Activated CD4-positive, alpha-beta T cell treated with anti-CD3 and anti-CD28 coated beads, Interleukin-2, amount 10 ng/mL, durations not matched to agents 24 days and 14 days (primary cell): Measurements from ENCODE around the gene RNF20. TPM values are rescaled to one million over a fixed set of nuclear protein-coding genes. Genes with fewer than 3 reads are reported as not detected.
"Not testable (repeated sequence)": the region's sequence is repeated elsewhere in the genome, so short reads cannot be mapped to it uniquely, and the experiment has no call there.

ENCODE experiments used
- DNase-seq: peaks from one replicate; pipeline ENCODE4 v3.0.0; 2022
- H3K27ac Mint-ChIP-seq: one replicate; pipeline ENCODE4 v1.8.0; 2022; ENCODE audit warnings: mild to moderate bottlenecking, mixed read lengths
- H3K27me3 Mint-ChIP-seq: one replicate; pipeline ENCODE4 v1.8.0; 2022; ENCODE audit warnings: mixed read lengths
- H3K36me3 Mint-ChIP-seq: one replicate; pipeline ENCODE4 v1.8.0; 2022; ENCODE audit warnings: low read depth, mild to moderate bottlenecking, mixed read lengths
- H3K4me1 Mint-ChIP-seq: one replicate; pipeline ENCODE4 v1.8.0; 2021; ENCODE audit warnings: mixed read lengths
- H3K4me3 Mint-ChIP-seq: one replicate; pipeline ENCODE4 v1.8.0; 2022; ENCODE audit warnings: mild to moderate bottlenecking, moderate library complexity, mixed read lengths
- H3K9me3 Mint-ChIP-seq: one replicate; pipeline ENCODE4 v1.8.0; 2021; ENCODE audit warnings: mixed read lengths
- intact Hi-C: fragments of 100-400 bp; cut with micrococcal nuclease; formaldehyde crosslinking; loops from one replicate; pipeline ENCODE4 v1.15.1; 2023
- total RNA-seq: library from RNA; stranded (reverse); gene quantifications from 2 replicates; pipeline ENCODE4 v1.2.3, GENCODE V29; 2022

RNF20 gene
- total RNA-seq, 1 donor from 2014 or later, result 43.8 TPM

- Mint-ChIP-seq H3K36me3 (no peaks in the 10 kb centered on the region), H3K4me1 (peaks cover 4% of the 10 kb centered on the region)
Observed at GRCh38 chr9:101512116-101512515, 21.5 kb upstream of the RNF20 start.

DNA sequence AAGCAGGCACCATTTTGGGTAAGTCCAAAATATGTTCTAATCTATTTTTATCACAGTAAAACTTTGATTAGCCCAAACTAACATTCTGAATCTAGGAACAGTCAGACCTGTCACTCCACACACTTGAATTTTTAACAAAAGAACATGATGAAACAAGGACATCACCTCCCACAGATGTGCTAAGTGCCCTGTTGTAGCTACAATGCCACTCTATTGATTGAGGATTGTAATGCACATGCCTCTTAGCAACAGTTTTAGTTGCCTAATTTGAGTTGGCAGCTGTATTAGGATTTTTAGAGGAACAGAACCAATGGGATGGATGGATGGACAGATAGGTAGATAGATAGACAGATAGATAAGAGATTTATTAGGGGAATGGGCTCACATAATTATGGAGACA, 20.3 kb upstream of the RNF20 start:
- H3K27me3 Mint-ChIP-seq, result peaks cover 6% of the 10 kb centered on the region
- H3K4me3 Mint-ChIP-seq, result no peak overlapping the region
- no peaks in the 10 kb centered on the region for H3K9me3 Mint-ChIP-seq
- intact Hi-C loops, result no loop called here
- H3K27ac Mint-ChIP-seq, result no peak overlapping the region
- peaks cover 4% of the 10 kb centered on the region for H3K4me1 Mint-ChIP-seq
- DNase-seq, result peak; percentile 15
- no peaks in the 10 kb centered on the region for H3K36me3 Mint-ChIP-seq

More at GRCh38 chr9:101512116-101512515, 21.5 kb upstream of the RNF20 start:
- intact Hi-C loops, result no loop called here
- H3K27me3 Mint-ChIP-seq, result peaks cover 8% of the 10 kb centered on the region
- no peak overlapping the region for H3K4me3 Mint-ChIP-seq
- peak; percentile 19 for DNase-seq
- H3K27ac Mint-ChIP-seq, result no peak overlapping the region
- H3K9me3 Mint-ChIP-seq, result no peaks in the 10 kb centered on the region

DNA sequence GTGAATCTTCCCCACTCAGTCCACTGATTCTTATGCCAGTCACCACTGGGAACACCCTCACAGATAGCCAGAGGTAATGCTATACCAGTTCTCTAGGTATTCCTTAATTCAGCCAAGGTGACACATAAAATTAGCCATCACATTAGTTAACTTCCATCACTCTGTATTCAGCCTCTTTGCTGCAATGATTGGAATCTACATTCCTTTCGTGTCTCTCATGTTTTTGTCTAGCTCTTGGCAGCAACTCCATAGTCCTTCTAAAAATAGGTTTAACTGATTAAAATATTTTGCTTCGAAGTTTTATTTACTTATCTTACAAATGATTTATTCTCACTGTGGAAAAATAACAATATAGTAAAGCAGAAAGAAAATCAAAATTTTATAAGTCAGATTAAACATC, 19.6 kb upstream of the RNF20 start:
- no peak overlapping the region for H3K27ac Mint-ChIP-seq
- intact Hi-C loops, result no loop called here
- H3K4me3 Mint-ChIP-seq, result no peak overlapping the region
- DNase-seq, result no peak
- H3K9me3 Mint-ChIP-seq, result no peaks in the 10 kb centered on the region
- no peaks in the 10 kb centered on the region for H3K36me3 Mint-ChIP-seq
- H3K27me3 Mint-ChIP-seq, result peaks cover 6% of the 10 kb centered on the region
- peaks cover 4% of the 10 kb centered on the region for H3K4me1 Mint-ChIP-seq

DNA sequence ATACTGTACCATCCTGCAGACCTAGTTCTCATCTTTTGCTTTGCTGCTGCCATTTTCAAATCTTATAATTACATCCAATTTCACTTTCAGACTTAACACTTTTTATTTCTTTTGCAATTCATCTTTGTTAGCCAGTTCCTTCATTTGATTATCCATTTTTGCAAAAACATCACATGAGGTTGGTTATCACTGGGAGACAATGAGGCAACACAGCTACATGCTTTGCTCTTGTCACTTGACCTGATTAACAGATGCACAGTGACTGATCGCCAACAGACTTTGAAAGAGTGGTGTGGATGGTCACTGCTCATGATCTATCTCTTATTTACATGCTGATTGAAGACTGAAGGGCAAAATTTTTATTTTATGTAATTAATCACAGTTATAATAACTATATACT, 17.0 kb upstream of the RNF20 start:
- Mint-ChIP-seq H3K4me1 (peaks cover 8% of the 10 kb centered on the region), H3K27ac (no peak overlapping the region), H3K9me3 (no peaks in the 10 kb centered on the region), H3K27me3 (peaks cover 11% of the 10 kb centered on the region), H3K4me3 (no peak overlapping the region), H3K36me3 (no peaks in the 10 kb centered on the region)
- intact Hi-C loops, result no loop called here
- DNase-seq, result peak; percentile 20

- H3K36me3 Mint-ChIP-seq, H3K4me1 Mint-ChIP-seq, H3K9me3 Mint-ChIP-seq, DNase-seq, intact Hi-C loops, H3K27ac Mint-ChIP-seq, H3K4me3 Mint-ChIP-seq: not testable (repeated sequence)
- peaks cover 12% of the 10 kb centered on the region for H3K27me3 Mint-ChIP-seq
Observed at GRCh38 chr9:101518489-101518888, 15.2 kb upstream of the RNF20 start.

GRCh38 chr9:101524371-101524770, 9.3 kb upstream of the RNF20 start:
- Mint-ChIP-seq H3K27ac (no peak overlapping the region), H3K4me1 (peaks cover 8% of the 10 kb centered on the region), H3K27me3 (peaks cover 16% of the 10 kb centered on the region), H3K4me3 (no peak overlapping the region), H3K9me3 (no peaks in the 10 kb centered on the region), H3K36me3 (no peaks in the 10 kb centered on the region)
- no peak for DNase-seq
- intact Hi-C loops, result no loop called here

- Mint-ChIP-seq H3K36me3 (no peaks in the 10 kb centered on the region), H3K27ac (no peak overlapping the region), H3K4me1 (peaks cover 5% of the 10 kb centered on the region), H3K4me3 (no peak overlapping the region), H3K27me3 (peaks cover 12% of the 10 kb centered on the region), H3K9me3 (no peaks in the 10 kb centered on the region)
- DNase-seq, result no peak
- intact Hi-C loops, result no loop called here
Observed at GRCh38 chr9:101527066-101527465, 6.6 kb upstream of the RNF20 start.

- no peaks in the 10 kb centered on the region for H3K36me3 Mint-ChIP-seq
- peaks cover 12% of the 10 kb centered on the region for H3K27me3 Mint-ChIP-seq
- DNase-seq, result no peak
- H3K4me1 Mint-ChIP-seq, result peaks cover 6% of the 10 kb centered on the region
- no peaks in the 10 kb centered on the region for H3K9me3 Mint-ChIP-seq
- H3K27ac Mint-ChIP-seq, result no peak overlapping the region
- intact Hi-C loops, result no loop called here
- H3K4me3 Mint-ChIP-seq, result no peak overlapping the region
Observed at GRCh38 chr9:101528015-101528414, 5.6 kb upstream of the RNF20 start.

DNA sequence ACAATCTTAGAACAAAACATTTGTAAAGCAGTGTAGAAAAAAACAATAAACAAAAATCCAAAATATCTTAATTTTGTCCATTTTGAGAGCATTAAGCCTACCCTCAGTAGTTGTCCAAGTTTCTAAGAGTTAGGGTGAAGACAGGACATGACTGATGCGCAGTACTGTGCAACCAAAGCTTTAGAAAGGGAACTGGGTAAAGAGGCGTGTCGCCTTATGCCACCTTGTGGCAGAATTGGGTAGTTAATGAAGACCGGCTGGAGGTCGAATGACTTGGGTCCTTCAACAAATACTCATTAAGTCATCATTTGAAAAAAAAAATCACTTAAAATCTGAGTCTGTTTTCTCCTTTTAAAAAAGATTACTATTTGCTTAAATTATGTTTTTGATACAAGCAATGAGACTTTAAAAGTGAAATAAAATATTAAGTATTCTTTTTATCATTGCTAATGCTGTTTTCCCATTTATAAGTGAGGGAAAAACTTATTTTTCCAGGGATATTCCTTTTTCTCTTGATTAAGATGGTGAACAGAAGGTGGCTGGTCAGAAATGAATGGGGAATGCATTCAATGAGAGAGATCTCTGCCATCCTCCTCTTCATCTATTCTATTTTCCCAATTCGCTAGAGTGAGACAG, 3.5 kb upstream of the RNF20 start:
- H3K27me3 Mint-ChIP-seq, result peaks cover 4% of the 10 kb centered on the region
- intact Hi-C loops, result loop anchor here (1.0 to 5.0 kb wide), 2 partner anchors 71 to 413 kb away; no protein-coding TSS in a partner anchor
- no peak overlapping the region for H3K27ac Mint-ChIP-seq
- no peaks in the 10 kb centered on the region for H3K9me3 Mint-ChIP-seq
- peaks cover 7% of the 10 kb centered on the region for H3K4me1 Mint-ChIP-seq
- H3K4me3 Mint-ChIP-seq, result no peak overlapping the region
- no peaks in the 10 kb centered on the region for H3K36me3 Mint-ChIP-seq
- DNase-seq, result peak; percentile 91

GRCh38 chr9:101536351-101536750, 2.7 kb downstream of the RNF20 start:
- Mint-ChIP-seq H3K36me3 (peaks cover 10% of the 10 kb centered on the region), H3K27ac (no peak overlapping the region), H3K4me1 (peaks cover 9% of the 10 kb centered on the region), H3K27me3 (no peaks in the 10 kb centered on the region), H3K9me3 (no peaks in the 10 kb centered on the region), H3K4me3 (no peak overlapping the region)
- DNase-seq, result no peak
- intact Hi-C loops, result no loop called here

DNA sequence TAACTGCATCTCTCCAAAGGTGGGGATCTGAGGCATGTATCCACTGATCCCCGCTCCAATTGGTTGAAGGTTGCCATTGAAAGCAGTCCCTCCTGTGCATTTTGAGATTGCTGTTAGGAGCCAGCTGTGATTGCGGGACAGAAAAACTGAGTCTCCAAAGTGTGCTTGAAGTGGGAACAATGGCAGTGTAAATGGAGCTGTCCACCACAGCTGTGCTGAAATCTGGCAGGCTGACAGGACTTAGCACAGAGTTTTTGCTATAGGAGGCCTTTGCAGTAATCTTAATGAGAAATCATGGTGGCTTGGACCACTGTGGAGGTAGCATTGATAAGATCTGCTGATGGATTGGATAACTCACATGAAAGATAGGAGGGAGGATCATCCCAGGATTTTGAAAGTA, 3.3 kb downstream of the RNF20 start:
- DNase-seq, result peak; percentile 73
- Mint-ChIP-seq H3K9me3 (no peaks in the 10 kb centered on the region), H3K36me3 (peaks cover 10% of the 10 kb centered on the region), H3K4me1 (peaks cover 9% of the 10 kb centered on the region), H3K4me3 (no peak overlapping the region), H3K27me3 (no peaks in the 10 kb centered on the region), H3K27ac (no peak overlapping the region)
- intact Hi-C loops, result no loop called here

GRCh38 chr9:101540069-101540468, 6.4 kb downstream of the RNF20 start:
- H3K4me1 Mint-ChIP-seq, result peaks cover 5% of the 10 kb centered on the region
- DNase-seq, result no peak
- H3K9me3 Mint-ChIP-seq, result no peaks in the 10 kb centered on the region
- no peak overlapping the region for H3K27ac Mint-ChIP-seq
- peaks cover 18% of the 10 kb centered on the region for H3K36me3 Mint-ChIP-seq
- no peak overlapping the region for H3K4me3 Mint-ChIP-seq
- no peaks in the 10 kb centered on the region for H3K27me3 Mint-ChIP-seq
- intact Hi-C loops, result no loop called here

DNA sequence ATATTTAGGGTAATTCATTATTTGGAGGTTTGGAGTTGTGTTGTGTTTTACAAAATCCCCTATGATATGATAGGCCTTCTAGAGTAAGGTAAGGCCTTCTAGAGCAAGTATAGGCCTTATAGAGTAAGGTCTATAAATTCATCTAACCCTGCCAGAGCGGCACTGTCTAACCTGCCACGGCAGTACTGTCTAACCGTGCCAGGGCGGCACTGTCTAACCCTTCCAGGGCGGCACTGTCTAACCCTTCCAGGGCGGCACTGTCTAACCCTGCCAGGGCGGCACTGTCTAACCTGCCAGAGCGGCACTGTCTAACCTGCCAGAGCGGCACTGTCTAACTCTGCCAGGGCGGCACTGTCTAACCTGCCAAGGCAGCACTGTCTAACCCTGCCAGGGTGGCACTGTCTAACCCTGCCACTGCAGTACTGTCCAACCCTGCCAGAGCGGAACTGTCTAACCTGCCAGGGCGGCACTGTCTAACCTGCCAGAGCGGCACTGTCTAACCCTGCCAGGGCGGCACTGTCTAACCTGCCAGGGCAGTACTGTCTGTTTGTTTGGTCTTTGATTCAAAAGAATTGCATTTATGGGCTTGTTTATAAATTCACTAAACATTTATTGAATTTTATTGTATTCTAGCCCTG, 9.6 kb downstream of the RNF20 start:
- intact Hi-C loops, result no loop called here
- H3K9me3 Mint-ChIP-seq, result no peaks in the 10 kb centered on the region
- H3K27ac Mint-ChIP-seq, result no peak overlapping the region
- H3K4me1 Mint-ChIP-seq, result no peaks in the 10 kb centered on the region
- H3K36me3 Mint-ChIP-seq, result peaks cover 33% of the 10 kb centered on the region
- DNase-seq, result no peak
- no peak overlapping the region for H3K4me3 Mint-ChIP-seq
- no peaks in the 10 kb centered on the region for H3K27me3 Mint-ChIP-seq

- H3K36me3 Mint-ChIP-seq, result peaks cover 73% of the 10 kb centered on the region
- H3K4me1 Mint-ChIP-seq, DNase-seq, intact Hi-C loops, H3K9me3 Mint-ChIP-seq, H3K4me3 Mint-ChIP-seq, H3K27me3 Mint-ChIP-seq, H3K27ac Mint-ChIP-seq: not testable (repeated sequence)
Observed at GRCh38 chr9:101549472-101550098, 15.9 kb downstream of the RNF20 start.
